Ammon's horn (tissue), 1 donor: ENCODE measurements around the gene ZNF878.
"Not testable (repeated sequence)": the region's sequence is repeated elsewhere in the genome, so short reads cannot be mapped to it uniquely, and the experiment has no call there.

ENCODE experiments used
- DNase-seq: peaks from one replicate; pipeline ENCODE4 v3.0.0-alpha.2; 2016; ENCODE audit warnings: low spot score

Gene ZNF878

DNA sequence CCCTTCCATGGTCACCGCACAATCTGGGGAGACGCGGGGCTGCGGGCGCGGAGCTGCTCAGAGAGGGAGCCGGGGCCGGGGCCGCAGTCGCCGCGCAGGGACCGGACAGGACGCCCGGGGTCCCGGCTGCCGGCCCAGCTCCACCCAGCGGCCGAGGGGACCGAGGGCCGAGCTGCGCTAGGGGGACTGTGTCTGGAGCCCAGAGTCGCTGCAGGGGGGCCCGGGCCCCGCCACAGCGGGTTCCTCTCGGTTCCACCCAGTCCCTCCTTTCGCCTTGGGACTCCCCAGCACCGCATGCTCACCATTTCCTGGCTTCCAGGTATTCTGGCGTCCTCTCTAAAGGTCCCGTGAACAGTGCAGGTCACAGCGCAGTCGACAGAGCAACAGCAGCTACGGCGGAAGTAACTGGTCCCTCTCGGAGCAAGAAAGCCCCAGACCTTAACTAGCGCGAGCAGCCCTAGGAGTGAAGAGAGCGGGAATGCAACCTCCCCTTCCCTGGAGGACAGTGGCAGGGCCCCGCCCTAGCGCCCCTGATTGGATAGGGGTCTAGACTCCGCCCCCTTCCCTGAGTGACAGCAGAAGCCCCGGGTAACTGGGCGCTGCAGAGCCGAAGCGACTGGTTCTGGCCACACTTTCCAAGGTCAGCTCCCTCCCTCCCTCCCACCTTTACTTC lies at the start of gene ZNF878:
Gene ZNF878, minus strand, starts transcription at position 465 of the 673 bp plus-strand sequence. Its CDS starts 160 bp downstream, at position 305.
- peak; percentile 93 for DNase-seq

DNA sequence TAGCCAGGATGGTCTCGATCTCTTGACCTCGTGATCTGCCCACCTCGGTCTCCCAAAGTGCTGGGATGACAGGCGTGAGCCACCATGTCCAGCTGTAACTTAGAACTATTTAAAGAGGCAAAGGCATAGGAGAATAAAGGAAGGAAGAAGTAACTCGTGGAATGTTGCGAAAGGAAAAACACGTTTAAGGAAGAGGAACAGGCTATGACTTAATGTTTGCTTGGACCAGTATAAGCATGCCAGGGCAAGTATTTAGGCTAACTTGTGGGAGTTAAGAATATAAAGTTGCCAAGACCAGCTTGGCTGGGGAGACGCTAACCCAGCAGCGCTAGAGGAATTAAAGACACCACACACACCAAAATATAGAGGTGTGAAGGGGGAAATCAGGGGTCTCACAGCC lies 45.3 kb upstream of the ZNF878 start:
- DNase-seq: no peak

DNA sequence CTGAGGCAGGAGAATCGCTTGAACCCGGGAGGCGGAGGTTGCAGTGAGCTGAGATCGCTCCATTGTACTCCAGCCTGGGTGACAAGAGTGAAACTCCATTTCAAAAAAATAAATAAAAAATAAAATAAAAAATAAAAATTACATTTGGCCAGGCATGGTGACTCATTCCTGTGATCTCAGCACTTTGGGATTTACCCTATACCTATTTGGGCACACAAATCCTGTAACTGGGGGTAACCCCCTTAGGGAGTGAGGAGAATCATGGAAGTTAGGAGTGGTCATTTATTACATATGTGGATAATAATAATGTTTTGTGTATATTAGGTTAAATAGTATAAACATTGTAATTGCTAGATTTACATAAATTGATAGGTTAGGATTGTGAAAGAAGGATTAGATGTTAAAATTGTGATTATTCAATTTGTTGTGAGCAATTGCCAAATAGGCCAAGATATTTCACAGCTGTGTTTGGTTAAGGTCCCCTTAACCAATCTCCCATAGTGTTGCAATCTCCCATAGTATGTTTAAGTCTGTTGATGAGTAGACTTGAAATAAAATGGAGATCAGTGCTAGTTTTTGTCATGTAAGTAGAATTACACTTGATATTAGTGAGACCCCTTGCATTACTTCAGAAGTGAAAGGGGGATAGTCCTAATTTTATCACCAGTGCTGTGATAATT lies 42.5 kb upstream of the ZNF878 start:
- no peak for DNase-seq

DNA sequence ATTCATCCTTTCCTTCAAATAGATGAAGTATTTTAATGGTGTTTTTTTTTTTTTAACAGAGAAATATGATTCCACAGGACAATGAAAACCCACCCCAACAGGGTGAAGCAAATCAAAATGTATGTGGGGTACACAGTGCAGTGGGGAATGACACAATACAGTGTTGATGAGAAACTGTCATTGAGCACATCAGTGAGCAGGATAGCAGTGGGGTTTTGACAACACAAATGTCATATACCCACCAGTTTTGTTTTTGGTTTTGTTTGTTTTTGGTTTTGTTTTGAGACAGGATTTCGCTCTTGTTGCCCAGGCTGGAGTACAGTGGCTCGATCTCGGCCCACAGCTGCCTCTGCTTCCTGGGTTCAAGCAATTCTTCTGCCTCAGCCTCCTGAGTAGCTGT lies 41.0 kb upstream of the ZNF878 start:
- no peak for DNase-seq

DNA sequence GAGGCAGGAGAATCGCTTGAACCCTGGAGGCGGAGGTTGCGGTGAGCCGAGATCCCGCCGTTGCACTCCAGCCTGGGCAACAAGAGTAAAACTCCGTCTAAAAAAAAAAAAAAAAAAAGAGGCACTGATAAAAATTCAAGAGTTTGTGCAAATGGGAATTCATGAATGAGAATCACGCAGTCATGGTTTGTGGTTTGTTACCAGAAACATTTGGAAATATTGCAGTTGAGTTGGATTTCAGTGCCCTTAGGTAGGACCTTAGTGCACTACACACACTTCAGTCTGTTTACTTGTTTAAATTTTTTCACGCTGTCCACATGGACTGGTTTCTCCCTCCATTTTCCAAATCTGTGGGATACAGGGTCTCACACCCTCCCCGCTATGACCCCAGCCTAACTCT lies 40.2 kb upstream of the ZNF878 start:
- DNase-seq: no peak

DNA sequence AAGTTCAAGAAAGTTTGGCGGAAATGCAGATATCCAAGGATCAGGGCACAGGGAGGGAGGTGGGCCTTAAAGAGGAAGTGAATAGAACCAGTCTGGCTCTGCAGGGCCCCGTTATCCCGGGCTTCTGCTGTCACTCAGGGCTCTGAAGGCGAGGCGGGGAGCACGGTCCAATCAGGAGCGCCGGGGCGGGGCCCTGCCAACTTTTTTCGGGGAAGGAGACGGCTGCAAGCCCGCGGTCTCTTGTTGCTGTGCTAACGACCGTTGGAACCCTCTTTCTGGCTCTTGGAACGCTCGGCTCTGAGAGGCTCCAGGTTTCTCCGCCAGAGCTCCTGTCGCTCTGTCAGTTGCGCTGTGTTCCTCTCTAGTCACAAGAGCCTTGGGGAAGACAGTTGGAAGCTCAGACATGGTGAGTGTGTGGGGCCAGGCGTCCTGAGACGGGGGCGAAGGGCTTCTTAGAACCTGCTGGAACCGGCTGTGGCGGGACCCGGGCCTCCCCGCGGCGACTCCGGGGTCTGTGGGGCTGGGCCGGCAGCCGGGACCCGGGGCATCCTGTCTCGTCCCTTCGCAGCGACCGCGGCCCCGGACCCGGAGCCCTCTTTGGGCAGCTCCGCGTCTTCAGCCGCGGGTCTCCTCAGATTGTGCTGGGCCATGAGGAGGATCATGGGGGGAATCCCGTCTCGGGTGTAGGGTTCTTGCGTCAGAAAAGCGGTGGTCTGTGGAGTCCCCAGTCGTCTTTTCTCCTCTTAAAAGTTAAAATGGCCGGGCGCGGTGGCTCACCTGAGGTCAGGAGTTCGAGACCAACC lies 39.5 kb upstream of the ZNF878 start:
- peak; percentile 76 for DNase-seq

DNA sequence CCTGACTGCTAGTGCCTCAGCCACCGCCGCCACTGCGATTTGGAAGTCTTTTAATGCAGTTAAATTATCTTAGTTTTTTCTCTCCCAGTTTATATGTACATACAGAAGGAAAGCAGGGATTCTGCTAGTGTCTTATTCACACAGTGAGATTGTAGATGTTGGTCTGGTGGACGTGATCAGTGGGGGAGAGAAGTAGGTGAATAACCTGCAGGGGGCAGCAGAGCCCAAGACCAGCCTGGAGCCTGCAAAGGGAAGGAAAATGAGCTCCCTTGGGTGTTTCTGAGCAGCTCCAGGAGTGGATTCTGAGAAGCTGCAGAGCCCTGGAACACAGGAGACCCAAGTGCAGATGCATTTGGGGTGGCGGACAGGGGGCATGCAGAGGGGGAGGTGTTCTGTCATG lies 38.0 kb upstream of the ZNF878 start:
- DNase-seq: peak; percentile 72

DNA sequence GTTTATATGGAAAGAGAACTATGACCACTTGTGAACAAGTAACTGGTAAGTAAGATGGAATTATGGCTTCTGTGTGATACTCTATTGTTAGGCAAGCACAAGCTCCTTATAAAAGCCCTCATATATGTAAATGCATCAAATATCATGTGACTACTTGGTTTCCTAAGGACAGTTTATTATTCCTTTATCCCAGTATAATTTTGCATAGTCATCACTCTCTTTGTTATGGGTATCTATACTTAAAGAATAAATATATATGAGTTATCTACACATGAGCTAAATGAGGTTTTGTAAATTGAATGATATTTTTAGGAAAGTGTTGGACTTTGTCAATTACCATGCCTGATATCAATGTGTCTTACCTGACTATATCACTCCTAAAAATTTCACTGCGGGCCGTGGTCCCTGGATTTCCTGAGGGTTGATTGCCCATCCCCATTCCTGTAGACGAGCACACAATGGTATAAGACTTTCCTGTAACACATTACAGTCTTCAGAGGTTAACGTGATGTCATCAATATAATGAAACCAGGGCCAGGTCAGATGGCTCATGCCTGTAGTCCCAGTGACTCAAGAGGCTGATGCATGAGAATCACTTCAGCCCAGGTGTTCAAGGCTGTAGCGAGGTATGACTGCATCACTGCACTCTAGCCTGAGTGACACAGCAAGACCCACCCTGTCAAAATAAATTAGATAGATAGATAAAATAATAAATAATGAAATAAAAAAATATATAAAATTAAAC lies 32.5 kb upstream of the ZNF878 start:
- no peak for DNase-seq

DNA sequence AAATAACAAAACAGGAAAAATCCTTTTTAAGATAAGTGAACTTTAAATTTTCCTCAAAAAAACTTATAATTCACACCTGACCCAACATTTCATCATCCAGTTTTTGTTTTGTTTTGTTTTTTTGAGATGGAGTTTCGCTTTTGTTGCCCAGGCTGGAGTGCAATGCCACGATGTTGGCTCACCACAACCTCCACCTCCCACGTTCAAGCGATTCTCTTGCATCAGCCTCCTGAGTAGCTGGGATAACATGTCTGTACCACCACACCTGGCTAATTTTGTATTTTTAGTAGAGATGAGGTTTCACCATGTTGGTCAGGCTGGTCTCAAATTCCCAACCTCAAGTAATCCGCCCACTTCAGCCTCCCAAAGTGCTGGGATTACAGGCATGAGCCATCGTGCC lies 30.6 kb upstream of the ZNF878 start:
- DNase-seq: not testable (repeated sequence)

DNA sequence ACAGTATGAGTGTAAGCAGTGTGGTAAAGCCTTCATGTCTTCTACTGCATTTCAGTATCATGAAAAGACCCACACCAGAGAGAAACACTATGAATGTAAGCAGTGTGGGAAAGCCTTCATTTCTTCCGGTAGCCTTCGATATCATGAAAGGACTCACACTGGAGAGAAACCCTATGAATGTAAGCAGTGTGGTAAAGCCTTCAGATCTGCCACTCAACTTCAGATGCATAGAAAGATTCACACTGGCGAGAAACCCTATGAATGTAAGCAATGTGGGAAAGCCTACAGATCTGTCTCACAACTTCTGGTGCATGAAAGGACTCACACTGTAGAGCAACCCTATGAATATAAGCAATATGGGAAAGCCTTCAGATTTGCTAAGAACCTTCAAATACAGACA lies 24.6 kb upstream of the ZNF878 start:
- no peak for DNase-seq

DNA sequence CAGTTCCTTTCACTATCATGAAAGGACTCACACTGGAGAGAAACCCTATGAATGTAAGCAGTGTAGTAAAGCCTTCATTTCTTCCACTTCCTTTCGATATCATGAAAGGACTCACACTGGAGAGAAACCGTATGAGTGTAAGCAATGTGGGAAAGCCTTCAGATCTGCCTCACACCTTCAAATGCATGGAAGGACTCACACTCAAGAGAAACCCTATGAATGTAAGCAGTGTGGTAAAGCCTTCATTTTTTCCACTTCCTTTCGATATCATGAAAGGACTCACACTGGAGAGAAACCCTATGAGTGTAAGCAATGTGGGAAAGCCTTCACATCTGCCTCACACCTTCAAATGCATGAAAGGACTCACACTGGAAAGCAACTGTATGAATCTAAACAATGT lies 23.6 kb upstream of the ZNF878 start:
- DNase-seq: not testable (repeated sequence)

DNA sequence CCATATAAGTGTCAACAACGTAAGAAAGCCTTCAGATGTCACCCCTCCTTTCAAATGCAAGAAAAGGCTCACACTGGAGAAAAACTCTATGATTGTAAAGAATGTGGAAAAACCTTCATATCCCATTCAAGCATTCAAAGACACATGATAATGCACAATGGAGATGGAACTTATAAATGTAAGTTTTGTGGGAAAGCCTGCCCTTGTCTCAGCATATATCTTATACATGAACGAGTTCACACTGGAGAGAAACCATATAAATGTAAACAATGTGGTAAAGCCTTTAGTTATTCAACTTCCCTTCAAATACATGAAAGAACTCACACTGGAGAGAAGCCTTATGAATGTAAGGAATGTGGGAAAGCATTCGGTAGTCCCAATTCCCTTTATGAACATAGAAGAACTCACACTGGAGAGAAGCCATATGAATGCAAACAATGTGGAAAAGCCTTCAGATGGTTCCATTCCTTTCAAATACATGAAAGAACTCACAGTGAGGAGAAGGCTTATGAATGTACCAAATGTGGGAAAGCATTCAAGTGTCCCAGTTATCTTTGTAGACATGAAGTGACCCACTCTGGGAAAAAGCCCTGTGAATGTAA lies 22.9 kb upstream of the ZNF878 start:
- no peak for DNase-seq

DNA sequence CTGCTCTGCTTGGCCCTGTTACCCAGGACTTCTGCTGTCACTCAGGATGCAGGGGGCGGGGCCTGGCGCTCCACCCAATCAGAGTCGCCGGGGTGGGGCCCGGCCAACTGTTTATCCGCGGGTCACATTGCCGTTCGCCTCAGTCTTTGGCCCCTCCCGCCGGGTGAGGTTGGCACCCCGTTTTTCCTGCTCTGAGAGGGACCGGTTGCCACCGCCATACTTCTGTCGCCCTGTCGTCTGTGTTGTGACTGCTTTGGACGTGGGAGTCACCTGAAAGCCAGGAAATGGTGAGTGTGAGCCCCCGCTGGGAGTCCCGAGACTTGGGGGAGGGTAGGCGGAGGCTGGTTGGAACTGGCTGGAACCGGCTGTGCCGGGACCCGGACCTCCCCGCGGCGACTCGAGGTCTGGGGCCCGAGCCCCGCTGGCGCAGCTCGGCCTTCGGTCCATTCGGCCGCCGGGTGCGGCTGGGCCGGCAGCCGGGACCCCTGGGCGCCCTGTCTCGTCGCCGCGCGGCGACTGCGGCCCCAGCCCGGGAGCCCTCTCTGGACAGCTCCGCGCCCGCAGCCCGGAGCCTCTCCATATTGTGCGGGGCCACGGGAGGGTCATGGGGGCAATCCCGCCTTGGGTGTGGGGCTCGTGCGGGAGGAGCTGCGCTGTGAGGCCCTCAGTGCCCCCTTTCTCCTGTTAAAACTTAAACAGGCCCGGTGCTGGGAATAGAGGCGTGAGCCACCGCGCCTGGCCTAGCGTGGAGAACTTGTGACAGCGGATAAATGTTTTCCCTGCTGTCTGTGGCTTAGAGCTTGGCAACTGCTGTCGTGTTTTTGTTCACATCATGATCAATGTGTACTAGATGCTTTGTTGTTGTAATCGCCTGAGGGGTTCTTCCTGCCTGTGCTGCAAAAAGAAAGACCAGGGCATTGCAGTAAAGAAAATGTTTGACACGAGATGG lies 12.1 kb upstream of the ZNF878 start, which contains the start of gene ZNF844:
Gene ZNF844, plus strand, starts transcription at position 142 of the 949 bp plus-strand sequence. Its CDS starts 143 bp downstream, at position 285.
- DNase-seq: peak; percentile 97

DNA sequence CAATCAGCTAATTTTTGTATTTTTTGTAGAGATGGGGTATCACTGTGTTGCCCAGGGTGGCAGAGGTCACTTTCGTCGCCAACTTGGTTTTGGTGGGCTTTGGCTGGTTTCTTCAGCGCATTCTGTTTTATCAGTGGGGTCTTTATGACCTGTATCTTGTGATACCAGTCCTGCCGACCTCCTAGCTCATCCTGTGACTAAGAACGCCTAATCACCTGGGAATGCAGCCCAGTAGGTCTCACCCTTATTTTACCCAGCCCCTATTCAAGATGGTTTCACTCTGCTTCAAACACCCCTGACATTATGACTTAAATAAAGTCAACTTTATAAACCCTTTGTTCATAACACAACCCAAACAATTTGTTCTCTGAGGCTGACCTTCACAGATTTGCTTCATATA lies 3.0 kb upstream of the ZNF878 start:
- DNase-seq: no peak

DNA sequence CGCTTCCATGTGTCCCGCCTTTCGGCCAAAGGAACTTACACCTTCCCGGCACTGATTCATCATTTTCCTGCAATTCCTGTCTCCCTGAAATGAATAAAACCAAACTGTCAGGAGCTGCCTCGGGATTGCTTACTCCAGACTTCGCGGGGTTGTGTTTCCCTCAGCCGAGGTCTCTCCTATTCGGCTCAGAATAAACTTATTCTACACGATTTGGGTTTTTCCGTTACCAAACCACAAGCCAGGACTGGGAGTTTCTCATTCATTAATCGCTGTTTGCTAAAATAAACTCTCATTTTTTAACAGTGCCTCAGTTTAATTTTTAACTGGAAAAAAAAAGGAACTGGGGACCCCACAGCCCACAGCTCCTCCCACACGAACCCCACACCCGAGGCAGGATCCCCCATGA lies 667 bp downstream of the ZNF878 start:
- no peak for DNase-seq

DNA sequence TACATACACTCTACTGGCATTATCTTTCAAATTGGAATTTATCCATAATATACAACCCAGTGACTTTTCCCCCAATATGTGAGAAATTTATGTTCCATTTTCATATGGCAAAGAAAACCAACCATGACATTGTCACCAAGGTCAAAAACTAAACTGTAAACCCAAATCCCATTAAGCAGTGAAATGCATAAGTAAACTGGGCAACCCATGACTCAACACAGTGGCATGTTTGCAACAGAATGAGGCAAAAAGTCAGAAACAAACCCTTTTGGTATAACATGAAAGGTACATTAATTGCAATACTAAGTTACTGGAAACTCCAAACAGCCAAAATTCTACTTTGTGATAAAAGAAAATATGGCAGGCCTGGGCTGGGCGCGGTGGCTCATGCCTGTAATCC lies 4.9 kb downstream of the ZNF878 start:
- DNase-seq: no peak

DNA sequence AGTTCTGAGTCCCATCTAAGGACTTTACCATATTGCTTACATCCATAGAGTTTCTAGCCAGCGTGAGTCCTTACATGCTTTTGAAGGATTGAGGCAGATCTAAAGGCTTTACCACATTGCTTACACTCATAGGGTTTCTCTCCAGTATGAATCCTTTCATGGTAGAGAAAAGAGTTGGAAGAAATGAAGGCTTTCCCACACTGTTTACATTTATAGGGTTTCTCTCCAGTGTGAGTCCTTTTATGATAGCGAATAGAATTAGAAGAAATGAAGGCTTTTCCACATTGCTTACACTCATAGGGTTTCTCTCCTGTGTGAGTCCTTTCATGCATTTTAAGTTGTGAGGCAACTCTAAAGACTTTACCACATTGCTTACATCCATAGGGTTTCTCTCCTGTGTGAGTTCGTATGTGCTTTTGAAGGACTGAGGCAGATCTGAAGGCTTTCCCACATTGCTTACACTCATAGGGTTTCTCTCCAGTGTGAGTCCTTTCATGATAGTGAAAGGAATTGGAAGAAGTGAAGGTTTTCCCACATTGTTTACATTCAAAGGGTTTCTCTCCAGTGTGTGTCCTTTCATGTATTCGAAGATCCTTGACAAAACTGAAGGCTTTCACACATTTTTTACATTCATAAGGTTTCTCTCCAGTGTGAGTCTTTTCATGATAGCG lies 8.9 kb downstream of the ZNF878 start:
- no peak for DNase-seq

DNA sequence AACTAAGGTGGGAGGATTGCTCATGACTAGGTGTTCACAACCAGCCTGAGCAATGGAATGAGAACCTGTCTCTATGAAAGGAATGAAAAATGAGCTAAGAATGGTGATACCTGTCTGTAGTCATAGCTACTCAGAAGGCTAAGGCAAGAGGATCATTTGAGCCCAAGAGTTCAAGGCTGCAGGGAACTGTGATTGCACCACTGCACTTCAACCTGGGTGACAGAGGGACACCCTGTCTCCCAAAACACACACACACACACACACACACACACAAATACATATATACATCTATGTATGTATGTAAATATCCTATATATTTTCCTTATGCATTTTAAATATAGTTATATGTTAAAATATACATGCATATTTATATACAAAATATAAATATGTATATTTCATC lies 9.9 kb downstream of the ZNF878 start:
- no peak for DNase-seq

DNA sequence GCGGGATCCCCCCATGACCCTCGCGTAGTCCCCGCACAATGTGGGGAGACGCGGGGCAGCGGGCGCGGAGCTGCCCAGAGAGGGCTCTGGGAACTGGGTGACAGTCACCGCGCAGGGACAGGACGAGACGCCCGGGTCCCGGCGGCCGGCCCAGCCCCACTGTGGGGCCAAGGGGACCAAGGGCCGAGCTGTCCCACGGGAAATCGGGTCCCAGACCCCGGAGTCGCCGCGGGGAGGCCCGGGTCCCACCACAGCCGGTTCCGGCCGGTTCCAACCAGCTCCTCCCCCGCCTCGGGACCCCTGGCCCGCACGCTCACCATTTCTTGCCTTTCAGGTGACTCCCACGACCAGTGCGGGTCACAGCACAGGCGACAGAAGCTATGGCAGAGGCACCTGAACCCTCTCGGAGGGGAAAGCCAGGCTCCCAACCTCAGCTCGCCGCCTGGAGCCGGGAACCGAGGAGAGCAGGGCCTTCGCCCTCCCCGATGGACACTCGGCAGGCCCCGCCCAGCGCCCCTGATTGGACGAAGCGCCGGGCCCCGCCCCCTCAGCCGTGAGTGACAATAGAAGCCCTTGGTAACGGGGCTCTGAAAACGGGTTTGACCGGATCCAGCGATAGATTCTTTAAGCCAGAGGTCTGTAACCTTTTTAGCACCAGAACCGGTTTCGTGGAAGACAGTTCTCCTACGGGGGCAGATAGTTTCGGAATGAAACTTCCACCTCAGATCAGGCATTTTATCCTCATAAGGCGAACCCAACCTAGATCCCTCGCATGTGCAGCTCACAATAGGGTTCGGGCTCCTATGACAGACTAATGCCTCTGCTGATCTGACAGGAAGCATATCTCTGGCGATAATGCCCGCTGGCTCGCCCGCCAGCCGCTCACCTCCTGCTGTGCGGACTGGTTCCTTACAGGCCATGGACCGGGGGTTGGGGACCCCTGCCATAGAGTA lies 17.3 kb downstream of the ZNF878 start, which contains the start of gene ZNF433:
Gene ZNF433, minus strand, starts transcription at position 460 of the 953 bp plus-strand sequence. Its CDS starts 140 bp downstream, at position 320.
- DNase-seq: peak; percentile 93
